ENCODE results near the gene VWA8. TPM values are rescaled to one million over a fixed set of nuclear protein-coding genes. Genes with fewer than 3 reads are reported as not detected.

VWA8 gene
- total and polyA plus RNA-seq, 10 donors = 2.7 to 33.6 (median 18.3) TPM

DNA sequence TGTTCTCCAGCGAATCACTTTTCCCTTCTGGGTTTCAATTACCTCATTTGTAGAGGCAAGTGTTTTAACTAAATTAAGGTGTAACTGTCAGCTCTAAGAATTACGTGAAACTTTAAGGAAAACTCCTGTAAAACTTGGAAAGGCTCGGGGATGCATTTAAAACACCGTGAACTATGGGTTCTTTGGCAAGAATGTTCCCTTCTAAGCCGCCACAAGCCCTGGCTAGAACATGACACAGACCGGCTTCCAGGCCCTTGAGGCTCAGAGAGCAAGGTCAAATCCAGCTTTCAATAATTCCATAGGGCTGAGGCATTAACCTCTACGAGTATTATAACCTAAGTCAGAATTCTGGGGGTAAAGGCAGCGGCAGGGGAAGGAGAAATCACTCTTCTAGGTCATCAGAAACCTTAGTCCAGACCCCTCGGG is 685 bp downstream of the VWA8 start:
- Histone ChIP-seq H3K27ac (peak overlapping the region in 7 of 8 donors; percentile 61 to 88 (median 81)), H3K4me3 (peak overlapping the region; percentile 89 to 97 (median 95)), H3K4me1 (peaks cover 4 to 38% (median 29%) of the 10 kb centered on the region in 6 donors), H3K27me3 (replicated peaks in 1 of 7) (no peaks in the 10 kb centered on the region), H3K36me3 (no peaks in the 10 kb centered on the region), H3K9me3 (no peaks in the 10 kb centered on the region)
- TF ChIP-seq, protein P1, sequence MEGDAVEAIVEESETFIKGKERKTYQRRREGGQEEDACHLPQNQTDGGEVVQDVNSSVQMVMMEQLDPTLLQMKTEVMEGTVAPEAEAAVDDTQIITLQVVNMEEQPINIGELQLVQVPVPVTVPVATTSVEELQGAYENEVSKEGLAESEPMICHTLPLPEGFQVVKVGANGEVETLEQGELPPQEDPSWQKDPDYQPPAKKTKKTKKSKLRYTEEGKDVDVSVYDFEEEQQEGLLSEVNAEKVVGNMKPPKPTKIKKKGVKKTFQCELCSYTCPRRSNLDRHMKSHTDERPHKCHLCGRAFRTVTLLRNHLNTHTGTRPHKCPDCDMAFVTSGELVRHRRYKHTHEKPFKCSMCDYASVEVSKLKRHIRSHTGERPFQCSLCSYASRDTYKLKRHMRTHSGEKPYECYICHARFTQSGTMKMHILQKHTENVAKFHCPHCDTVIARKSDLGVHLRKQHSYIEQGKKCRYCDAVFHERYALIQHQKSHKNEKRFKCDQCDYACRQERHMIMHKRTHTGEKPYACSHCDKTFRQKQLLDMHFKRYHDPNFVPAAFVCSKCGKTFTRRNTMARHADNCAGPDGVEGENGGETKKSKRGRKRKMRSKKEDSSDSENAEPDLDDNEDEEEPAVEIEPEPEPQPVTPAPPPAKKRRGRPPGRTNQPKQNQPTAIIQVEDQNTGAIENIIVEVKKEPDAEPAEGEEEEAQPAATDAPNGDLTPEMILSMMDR (IDR thresholded peaks at IDR 0.05 in 8 of 11, conservative IDR thresholded peaks at IDR 0.05 in 3 of 11) = no peak
- TF ChIP-seq POLR2A (IDR thresholded peaks at IDR 0.05) = no peak
- TF ChIP-seq POLR2AphosphoS5 (IDR thresholded peaks at IDR 0.05) = no peak
- intact Hi-C loops (cut with DNase I; ENCODE audit: low total_unique reads) = no loop called here
- 14 to 33% (median 26%) methylated on average over 9 of the region's 9 CpGs for WGBS, 5 donors
- no peak for DNase-seq

DNA sequence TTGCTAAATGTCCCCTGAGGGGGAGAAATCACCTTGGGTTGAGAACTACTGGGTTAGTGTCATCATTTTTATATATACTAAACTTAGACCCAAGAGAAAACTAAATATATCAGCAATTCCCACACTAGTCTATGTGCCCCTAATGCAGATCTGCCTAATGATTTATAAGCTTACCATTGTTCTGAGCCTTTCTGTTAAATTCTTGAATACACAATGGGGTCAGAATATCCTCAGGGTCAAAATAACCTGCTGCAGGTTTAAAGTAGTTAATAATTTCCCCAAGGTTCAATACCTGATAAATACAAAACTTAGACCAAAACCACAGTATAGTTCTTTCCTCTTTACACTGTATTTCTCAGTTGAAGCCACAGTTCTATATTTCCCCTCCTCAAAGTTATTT is 4.6 kb downstream of the VWA8 start:
- DNase-seq = no peak
- peak overlapping the region in 1 of 8 donors; percentile 66 for H3K27ac ChIP-seq
- no peak for TF ChIP-seq POLR2AphosphoS5 (IDR thresholded peaks at IDR 0.05)
- TF ChIP-seq, protein P1 (IDR thresholded peaks at IDR 0.05 in 8 of 11, conservative IDR thresholded peaks at IDR 0.05 in 3 of 11) = no peak
- TF ChIP-seq POLR2A (IDR thresholded peaks at IDR 0.05) = no peak
- H3K4me3 ChIP-seq = no peak overlapping the region
- H3K36me3 ChIP-seq = no peaks in the 10 kb centered on the region
- H3K27me3 ChIP-seq (replicated peaks in 1 of 7) = no peaks in the 10 kb centered on the region
- intact Hi-C loops (cut with DNase I; ENCODE audit: low total_unique reads) = no loop called here
- H3K4me1 ChIP-seq = peaks cover 4 to 43% (median 25%) of the 10 kb centered on the region in 6 donors
- no peaks in the 10 kb centered on the region for H3K9me3 ChIP-seq

DNA sequence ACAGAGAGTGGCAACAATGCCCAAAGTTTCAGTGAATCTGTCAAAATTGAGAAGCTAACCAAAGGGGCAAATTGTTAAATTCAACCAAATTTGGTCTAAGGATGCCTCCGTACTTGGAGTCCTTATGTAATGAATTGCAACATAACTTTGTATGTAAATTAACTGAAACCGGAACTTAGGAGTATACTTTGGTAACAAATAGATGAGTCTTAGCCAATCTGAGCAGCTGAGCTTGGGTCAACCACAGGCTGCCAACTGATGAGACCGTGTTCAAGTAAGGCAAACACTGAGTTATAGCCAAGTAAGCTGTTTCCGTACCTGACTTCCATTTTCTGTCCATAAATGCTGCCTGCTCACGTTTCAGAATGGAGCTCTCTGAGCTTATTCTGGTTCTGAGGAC is 5.3 kb downstream of the VWA8 start:
- no peaks in the 10 kb centered on the region for H3K36me3 ChIP-seq
- H3K4me3 ChIP-seq = no peak overlapping the region
- TF ChIP-seq POLR2A (IDR thresholded peaks at IDR 0.05) (no peak), POLR2AphosphoS5 (IDR thresholded peaks at IDR 0.05) (no peak)
- TF ChIP-seq, protein P1 (IDR thresholded peaks at IDR 0.05 in 8 of 11, conservative IDR thresholded peaks at IDR 0.05 in 3 of 11) = no peak
- no peaks in the 10 kb centered on the region for H3K27me3 ChIP-seq (replicated peaks in 1 of 7)
- intact Hi-C loops (cut with DNase I; ENCODE audit: low total_unique reads) = no loop called here
- H3K9me3 ChIP-seq = no peaks in the 10 kb centered on the region
- DNase-seq = no peak
- H3K4me1 ChIP-seq = peaks cover 4 to 40% (median 22%) of the 10 kb centered on the region in 6 donors
- 68 to 85% (median 77%) methylated on average over 5 of the region's 5 CpGs for WGBS, 5 donors
- H3K27ac ChIP-seq = peak overlapping the region in 2 of 8 donors; percentile 16 to 66

DNA sequence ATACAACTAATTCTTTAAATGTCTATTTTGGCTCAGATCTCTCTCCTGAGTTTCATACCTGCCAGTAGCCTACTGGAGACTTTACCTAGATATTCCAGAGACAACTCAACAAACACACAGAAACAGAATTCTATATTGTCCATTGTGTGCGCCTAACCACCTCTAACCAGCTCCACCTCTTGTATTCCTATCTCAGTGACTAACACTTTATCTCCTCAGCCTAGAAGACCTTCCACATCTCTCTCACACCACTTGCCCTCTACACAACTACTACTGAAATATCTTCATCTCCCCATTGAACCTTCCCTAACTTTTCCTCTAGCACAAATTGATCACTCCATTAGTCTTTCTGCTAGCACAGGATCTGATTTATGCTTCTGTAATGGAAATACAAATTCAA is 6.7 kb downstream of the VWA8 start:
- peaks cover 0 to 27% (median 12%) of the 10 kb centered on the region in 6 donors for H3K4me1 ChIP-seq
- no peak for DNase-seq
- intact Hi-C loops (cut with DNase I; ENCODE audit: low total_unique reads) = no loop called here
- no peak overlapping the region for H3K27ac ChIP-seq
- TF ChIP-seq POLR2AphosphoS5 (IDR thresholded peaks at IDR 0.05) (no peak), POLR2A (IDR thresholded peaks at IDR 0.05) (no peak)
- TF ChIP-seq, protein P1 (IDR thresholded peaks at IDR 0.05 in 8 of 11, conservative IDR thresholded peaks at IDR 0.05 in 3 of 11) = no peak
- no peaks in the 10 kb centered on the region for H3K27me3 ChIP-seq (replicated peaks in 1 of 7)
- 96 to 100% (median 99%) methylated on average over 1 of the region's 1 CpG for WGBS, 5 donors
- no peaks in the 10 kb centered on the region for H3K9me3 ChIP-seq
- H3K36me3 ChIP-seq = peaks cover 0 to 4% (median 0%) of the 10 kb centered on the region in 6 donors
- no peak overlapping the region for H3K4me3 ChIP-seq
